Stimulated activated CD8-positive, alpha-beta memory T cell treated with anti-CD3 and anti-CD28 coated beads, Interleukin-12 subunit alpha, Interleukin-12 subunit beta, amount 100 ng/mL, for 24 hours (primary cell): ENCODE measurements around the gene CER1.
"Not testable (repeated sequence)": the region's sequence is repeated elsewhere in the genome, so short reads cannot be mapped to it uniquely, and the experiment has no call there.

Source experiments
- DNase-seq: peaks from one replicate; pipeline ENCODE4 v3.0.0-alpha.2; 2020; ENCODE audit errors: extremely low read depth

CER1 gene

GRCh38 chr9:14715102-14715501 is 7.4 kb downstream of the CER1 start:
- DNase-seq: no peak

DNA sequence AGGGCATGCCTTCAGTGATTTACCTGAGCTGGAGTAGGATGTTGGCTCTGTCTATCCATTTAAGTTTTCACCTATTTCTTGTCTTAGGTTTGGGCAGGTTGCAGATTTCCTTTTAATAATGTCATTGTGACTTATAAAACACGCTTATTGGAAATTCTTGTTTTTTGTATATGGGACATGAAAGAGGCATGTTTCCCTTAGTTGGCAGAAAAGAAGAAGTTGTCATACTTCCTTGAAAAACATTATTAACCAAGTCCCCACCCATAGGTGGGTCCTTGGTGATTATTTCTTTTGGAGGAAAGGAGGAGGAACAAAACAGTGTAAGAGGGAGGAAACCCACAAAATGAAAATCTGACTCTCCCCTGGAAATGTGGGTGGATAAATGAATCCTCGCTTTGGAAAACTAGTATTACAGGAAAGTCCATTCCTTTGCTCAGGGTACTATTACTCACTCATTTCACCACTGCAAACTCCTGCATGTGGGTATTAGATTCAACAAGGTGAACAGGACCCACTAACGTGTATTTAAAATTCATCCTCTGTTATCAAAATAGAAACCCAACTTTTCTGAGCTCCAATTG is 9.3 kb downstream of the CER1 start:
- DNase-seq: no peak

DNA sequence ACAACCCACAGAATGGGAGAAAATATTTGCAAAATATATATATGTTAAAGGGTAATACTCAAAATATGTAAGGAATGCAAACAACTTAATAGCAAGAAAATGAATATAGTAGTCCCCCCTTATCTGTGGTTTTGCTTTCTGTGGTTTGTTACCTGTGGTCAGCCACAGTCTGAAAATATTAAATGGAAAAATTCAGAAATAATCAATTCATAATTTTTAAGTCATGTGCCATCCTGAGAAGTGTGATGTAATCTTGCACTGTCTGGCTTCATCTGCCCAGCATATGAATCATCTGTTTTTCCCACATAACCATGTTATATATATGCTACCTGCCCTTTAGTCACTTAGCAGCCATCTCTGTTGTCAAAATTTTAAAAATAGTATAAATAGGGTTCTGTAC is 11.7 kb downstream of the CER1 start:
- no peak for DNase-seq

- no peak for DNase-seq
These were observed 15.9 kb downstream of the CER1 start for GRCh38 chr9:14706530-14707140.

DNA sequence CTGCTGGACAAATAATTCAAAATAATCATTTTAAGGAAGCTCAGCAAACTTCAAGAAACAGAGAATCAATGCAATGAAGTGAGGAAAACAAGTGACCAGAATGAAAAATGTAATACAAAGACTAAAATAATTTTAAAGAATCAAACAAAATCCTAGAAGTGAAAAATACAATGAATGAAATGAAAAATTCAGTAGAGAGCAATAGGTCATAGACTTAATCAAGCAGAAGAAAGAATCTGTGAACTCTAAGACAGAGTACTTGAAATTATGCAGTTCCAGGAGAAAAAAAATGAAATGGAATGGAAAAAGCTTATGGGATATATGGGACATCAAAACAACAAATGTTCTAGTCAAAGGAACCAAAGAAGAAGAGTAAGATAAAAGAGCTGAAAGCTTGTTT is 17.5 kb downstream of the CER1 start:
- DNase-seq: no peak

DNA sequence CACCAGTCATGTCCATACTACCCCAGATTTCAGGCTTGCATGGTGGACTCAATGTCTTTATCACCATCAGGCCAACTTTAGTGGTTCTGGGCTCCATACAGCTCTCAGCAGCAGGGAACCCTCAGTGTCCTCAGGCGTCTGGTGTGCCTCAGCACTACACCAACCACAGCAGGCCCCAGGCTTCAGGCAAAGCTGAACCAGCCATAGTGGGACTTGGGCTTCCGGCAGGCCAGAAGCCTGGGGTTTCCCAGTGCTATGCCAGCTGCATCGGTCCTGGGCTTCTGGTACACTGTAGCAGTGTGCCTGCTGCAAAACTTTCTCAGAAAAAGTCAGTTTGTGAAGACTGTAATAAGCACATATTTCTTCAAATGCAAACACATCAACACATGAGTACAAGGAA is 18.3 kb downstream of the CER1 start:
- no peak for DNase-seq

DNA sequence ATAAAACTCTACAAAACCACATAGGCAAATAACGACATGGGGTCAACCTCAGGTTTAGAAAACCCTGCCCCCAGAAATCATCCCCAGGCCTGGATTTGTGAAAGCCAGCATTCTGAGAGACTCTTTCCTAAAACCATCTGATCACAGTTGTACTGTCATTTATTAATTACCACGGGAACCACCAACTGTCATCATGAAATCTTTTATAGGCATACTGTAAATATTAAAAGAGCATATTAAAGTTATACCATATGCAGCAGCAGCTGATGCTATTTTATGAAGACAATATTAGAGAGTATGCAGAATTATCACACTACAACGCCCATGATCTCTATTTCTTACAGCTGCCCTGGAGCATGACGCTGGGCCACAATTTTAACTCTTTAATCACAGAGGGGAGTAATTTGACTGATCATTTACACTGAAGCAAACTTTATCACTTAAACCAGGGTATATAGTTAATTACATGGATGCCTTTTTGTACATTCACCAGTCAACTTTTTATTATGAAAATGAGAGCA is 20.3 kb downstream of the CER1 start:
- no peak for DNase-seq

- peak; percentile 19 for DNase-seq
These were observed 29.2 kb downstream of the CER1 start, which contains the start of gene ZDHHC21 for GRCh38 chr9:14693251-14693861. TSS of gene ZDHHC21 (minus strand) at chr9:14693432. CDS start at chr9:14674340, 19,092 bp downstream.

GRCh38 chr9:14692470-14693250 is 29.9 kb downstream of the CER1 start:
- peak; percentile 9 for DNase-seq

DNA sequence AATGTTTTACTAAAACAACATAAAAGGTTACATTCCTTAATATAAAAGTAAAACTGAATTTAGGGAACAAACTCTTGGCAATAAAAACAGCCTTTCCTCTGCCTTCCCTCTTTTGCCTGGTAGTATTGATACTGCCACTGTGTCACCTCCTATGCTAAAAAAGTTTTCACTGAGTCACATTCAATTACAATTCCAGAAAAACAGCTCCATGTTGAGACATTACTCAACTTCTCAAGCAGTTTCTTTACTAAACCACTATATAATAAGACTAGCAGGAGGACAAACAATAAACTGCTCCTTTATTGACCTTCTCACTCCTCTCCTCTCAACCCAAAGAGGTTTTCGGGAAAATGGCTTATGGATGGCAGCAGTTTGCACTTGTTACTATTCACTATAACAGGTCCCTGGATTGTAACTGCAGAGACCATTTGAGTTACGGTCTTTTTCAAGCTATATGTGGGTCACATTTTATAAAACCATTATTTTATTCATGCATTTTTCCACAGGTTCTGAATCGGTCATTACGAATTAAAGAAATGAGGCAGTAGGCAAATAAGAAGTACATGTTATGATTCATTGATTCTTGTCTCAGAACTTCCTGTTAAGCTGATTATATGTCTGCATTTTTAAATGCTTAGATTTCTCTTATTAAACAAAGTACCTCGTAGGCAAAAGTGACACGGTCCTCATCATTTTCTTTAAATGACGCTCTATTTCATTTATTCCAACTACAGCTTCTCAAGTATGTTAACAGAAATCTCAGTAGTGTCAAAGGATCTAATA is 31.4 kb downstream of the CER1 start:
- no peak for DNase-seq

DNA sequence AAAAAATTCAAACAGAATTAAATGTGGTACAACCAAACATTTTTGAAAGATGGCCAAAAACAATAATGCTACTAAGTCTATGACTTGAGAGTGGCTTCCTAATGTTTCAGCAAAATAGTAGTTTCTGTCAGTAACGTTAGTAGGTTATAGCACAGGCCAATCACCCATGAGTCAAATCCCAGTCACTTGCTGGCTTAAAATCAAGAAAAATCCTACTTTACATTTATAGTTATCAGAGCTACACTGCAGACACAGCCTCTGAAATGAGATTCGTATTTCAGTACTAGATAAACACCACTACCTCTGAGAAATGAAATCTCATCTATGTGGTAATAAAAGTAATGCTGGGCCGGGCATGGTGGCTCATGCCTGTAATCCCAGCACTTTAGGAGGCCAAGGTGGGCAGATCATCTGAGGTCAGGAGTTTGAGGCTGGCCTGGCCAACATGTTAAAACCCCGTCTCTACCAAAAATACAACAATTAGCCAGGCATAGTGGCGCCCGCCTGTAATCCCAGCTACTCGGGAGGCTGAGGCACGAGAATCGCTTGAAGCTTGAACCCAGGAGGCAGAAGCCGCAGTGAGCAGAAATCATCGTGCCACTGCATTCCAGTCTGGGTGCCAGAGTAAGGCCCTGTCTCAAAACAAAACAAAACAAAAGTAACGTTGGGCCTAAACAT is 35.4 kb downstream of the CER1 start:
- DNase-seq: no peak

GRCh38 chr9:14686168-14686567 is 36.4 kb downstream of the CER1 start:
- DNase-seq: no peak

- not testable (repeated sequence) for DNase-seq
These were observed 39.9 kb downstream of the CER1 start for GRCh38 chr9:14682616-14683015.

DNA sequence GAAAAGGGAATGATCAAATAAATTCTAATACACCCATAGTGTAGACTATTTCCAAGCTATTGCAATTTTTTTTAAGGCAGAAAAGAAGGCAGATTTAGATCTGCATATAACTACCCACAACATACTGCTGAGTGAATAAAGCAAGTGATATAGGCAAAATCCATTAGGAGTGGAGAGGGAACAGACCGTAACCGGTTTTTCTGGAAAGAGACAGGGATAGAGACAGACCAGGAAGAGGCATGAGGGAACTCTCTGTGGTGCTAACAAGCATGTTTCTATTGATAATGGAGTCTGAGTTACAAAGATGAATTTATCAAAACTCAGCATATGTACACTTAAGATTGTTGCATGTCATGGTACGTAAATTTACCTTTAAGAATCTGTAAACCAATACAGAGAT is 43.8 kb downstream of the CER1 start:
- DNase-seq: no peak

GRCh38 chr9:14677872-14678271 is 44.7 kb downstream of the CER1 start:
- DNase-seq: no peak

DNA sequence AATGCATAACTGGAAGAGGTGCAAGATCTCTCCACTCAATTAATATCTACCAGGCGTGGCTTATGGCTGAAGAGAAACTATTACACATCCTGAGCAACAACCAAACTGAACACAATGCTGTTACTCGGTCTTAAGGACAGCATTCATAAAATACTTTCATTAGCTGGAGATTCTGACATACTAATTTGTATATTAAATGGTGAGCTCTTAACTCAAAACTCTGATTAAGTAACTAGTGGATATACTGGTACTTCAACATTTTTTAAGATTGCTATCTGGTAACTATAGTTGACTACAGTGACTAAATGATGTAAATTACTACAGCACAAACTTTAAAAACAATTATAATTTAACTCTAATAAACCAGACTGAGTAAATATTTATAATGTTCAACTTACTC is 45.1 kb downstream of the CER1 start:
- DNase-seq: no peak

- DNase-seq: no peak
These were observed 47.9 kb downstream of the CER1 start for GRCh38 chr9:14674630-14675029.

DNA sequence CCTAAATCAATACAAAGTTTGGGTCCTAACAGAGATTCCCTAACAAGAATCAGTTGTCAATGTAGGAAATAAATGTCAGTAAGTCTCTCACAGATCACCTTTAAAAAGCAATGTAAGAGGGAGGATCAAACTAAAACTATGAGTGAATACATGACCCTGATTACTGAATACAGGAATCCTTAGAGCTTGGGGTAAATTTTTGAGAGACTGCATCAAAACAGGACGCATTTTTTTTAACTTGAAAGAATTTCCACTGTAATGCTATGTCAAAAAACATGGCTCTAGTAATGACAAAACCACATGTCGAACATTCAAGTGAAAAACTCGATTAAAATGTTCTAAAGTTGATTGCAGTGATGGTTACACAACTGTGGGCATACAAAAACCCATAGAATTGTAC is 51.2 kb downstream of the CER1 start:
- DNase-seq: no peak

- DNase-seq: no peak
These were observed 51.8 kb downstream of the CER1 start for GRCh38 chr9:14670718-14671117.
